GM20431 (cell line): ENCODE data around the gene FLT1.

Experiments
- in situ Hi-C: fragments of 300-500 bp; cut with MseI, MboI; formaldehyde crosslinking; loops from one replicate; pipeline ENCODE4 v1.15.0; 2020; ENCODE audit warnings: low sequenced_read_pairs; ENCODE audit not compliant: unreplicated experiment

FLT1 gene

DNA sequence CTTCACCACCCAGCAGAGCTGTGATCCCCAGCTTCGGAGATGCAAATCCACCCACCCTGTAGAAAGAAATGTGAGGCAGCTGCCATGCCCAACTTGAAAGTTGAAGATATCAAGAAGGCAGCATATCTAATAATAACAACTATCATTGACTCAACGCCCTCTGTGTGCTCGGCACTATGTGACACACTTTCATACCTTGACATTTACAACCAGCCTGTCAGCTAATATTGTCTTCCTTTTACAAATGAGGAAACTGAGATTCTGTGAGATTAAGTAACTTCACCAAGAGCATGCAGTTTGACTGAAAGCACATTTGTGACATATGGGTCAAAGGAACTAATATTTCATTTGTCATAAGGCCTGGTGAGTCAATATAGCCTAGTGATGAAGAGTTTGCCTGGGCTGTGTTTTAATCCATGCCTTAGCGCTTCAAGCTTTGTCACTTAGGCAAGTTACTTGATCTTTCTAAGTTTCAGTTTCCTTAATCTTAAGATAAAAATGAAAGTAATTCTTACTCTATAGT lies 137.0 kb downstream of the FLT1 start:
- in situ Hi-C loops: no loop called here

DNA sequence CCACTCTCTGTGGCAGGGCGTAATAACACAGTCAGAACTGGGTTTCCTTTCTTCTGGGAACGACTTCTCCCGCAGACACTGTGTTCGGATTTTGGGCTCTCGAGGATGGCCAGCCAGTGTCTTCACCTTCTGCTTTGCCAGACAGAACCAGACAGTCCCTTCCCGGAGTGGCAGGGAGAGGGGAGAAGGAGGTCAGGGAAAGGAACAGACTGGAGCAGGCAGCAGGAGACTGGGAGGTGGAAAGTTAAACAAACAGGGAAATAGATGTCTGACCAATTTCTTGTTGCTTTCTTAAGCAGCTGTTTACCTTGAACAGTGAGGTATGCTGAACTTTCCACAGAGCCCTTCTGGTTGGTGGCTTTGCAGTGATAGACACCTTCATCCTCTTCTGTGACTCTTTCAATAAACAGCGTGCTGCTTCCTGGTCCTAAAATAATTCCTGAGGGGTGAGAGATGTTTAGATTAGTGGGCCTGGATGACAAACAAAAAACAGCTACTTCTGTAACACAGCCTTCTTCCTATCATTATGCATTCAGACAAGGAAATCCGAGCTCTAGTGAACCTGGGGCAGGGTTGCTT lies 137.6 kb downstream of the FLT1 start:
- in situ Hi-C loops: no loop called here

DNA sequence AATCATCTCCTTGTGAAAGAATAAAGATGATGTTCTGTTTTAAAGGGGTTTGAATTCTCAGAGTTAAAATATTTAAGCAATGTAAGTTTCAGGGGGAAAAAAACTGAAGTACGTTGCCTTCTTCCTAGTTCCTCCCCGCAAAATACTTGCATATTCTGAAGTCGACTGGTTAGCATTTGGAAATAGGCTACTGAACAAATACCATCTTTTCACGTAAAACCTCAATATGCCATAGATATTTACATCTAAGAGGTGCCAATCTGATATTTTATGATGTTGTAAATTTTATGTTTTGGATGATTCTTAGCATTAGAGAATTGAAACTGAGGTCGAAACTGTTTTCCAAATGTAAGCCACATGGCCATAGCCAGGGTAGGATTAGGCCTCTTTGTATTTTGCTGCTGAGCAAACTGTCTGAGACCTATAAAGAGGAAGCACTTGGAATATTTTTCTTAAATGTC lies 138.3 kb downstream of the FLT1 start:
- in situ Hi-C loops: no loop called here

DNA sequence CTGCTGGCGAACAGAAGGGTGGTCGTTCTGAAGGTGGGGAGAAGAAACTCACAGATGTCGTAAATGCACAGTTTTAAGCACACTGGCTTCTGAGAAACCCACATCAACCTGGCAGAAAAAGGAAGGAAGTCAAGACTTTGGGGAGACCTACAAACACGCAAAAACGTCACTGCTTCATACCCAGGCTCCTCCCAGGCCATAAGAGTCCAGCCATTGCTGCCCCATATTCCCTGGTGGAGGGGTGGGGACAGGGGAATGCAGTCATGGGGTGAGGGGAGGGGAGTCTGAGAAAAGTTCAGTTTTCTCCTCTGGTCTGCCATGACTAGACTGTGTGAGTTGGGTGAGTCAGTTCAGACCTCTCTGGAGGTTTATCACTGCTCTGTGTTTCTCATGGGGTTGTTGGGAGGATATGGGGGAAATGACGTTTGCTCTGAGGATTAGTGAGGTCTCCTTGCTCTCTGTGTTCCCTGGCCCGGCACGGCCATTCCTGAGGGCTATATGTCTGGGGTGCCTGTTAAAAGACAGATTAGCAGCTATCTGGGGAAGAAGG lies 139.0 kb downstream of the FLT1 start:
- in situ Hi-C loops: no loop called here

DNA sequence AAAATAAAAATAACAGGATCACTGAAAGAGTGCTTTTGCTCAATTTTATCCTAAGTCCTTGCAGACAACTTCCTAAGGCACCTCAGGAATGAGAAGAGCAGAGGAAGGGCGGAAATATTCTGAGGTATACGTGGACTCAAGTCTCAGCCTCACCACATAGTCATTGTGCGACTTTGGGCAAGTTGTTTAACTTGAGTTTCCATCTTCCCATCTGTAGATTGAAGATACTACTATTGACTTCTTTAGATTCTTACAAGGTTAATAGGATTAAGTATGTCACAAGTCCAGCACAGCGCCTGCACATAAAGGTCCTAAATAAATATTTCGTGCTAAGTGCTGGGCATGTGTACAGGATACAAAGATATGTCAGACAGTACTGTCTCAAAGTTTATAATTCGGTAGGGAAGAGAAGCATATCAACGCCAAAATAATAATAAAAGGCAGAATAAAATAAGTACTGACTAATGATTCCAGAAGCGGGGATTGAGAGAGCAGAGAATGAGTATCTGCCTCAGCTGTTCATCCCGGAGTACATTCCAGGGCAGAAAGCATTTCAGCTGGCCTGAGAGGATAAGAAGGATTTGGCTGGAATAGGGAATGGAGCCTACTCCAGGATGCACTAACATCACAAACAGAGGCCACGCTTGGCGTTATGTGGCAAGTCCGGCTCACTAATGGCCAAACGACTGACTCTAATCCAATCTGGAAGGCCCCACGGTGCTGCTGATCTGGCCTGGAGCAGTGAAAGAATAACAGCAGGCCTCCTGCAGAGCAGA lies 139.7 kb downstream of the FLT1 start:
- in situ Hi-C loops: no loop called here

DNA sequence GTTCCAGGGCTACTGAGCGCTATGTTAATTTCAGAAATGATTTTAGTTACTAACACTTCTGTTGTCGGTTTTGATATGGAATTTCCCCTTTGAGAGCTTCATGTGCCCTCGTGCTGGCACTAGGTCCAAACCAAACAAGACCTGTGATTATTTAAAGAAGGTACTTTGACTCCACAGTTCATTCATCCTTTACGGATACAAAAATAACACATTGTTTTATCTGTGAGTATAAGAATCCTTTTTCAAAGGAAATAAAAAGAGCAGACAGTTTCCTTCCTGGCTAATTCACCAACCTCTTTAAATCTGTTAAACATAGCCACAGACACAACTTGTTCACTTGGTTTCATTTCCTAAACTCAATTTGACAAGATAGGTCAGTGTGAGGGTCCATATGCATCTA lies 141.2 kb downstream of the FLT1 start:
- in situ Hi-C loops: no loop called here

DNA sequence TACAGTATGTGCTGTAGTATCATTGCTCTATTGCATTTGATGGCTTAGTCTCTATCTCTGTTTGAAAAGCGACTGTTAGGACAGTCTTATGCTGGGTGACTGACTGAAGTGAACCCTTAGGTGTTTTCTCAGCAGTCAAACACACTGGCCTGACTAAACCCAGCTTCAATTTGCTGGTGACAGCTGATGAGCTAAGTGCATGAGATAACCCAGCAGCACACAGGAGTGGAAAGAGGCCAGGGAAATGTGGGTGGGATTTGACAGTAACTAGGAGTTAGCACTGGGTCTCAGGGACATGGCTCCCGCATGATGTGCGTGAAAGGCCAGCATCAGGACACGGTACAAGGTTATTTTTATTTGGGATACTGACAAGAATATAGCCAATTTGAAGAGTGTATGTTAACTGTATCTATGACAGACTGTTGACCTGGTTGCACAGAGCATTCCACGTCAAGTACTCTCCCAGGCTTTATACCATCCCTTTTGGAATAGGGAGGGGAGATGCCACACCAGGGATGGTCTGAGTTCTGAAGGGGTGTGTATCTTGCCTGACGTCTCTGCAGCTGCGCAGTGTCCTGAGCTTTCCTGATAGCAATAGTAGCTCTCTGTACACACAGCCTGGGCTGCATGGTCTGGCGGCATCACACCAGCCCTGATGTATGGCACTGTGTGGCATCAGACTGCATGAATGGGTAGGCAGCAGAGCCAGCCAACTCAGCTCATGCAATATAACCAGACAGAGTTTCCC lies 144.8 kb downstream of the FLT1 start:
- in situ Hi-C loops: no loop called here

DNA sequence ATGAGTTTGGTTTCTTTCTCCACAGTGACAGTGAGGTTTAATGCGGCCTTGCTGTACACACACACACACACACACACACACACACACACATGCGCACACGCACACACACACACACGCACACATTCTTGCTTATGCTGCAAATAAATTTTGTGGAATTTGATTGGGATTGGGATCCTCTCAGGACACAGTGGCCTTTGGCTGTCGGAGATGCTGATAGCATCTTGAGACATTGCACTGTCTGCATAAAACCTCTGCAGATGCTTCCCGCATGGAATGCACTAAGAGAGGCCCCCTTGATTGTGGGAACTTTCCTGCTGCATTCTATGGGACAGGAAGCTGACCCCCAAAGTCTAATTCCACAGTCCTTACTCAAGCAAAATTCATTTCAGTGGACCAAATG lies 145.6 kb downstream of the FLT1 start:
- in situ Hi-C loops: no loop called here

DNA sequence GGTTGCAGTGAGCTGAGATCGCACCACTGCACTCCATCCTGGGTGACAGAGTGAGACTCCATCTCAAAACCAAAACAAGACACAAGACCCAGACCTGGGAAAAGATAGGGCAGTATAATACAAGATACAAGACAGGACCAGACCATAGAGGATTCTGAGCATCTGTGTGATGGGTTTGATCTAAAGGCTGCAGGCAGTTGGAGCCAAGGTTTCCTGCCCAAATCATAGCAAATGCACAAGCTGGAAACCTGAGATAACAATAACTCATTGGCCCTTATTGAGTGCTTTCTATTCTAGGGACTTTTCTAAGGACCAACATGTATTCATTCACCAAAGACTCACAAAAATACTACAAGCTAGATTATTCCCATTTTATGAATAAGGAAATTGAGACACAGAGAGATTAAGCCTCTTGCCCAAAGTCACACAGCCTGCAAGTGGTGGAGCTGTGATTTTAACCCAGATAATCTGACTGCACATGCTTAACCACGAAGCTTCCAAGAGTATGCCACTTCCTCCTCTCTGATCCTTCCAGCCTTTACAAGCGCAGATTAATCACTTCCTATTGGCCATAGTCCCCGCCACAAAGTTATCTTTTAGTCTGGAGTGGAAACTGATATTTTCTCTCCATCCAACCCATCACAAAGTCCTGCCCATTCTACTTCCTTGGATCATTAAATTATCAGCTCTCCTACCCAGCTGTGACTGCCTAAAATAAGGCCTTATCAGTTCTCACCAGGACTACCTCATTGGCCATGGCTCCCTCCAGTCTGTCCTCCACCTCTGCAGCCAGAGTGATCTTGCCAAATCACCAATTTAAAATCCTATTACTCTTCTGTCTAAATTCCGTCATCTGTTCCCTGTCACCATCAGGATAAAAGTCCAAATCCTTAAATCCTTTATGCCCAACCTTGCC lies 147.2 kb downstream of the FLT1 start:
- in situ Hi-C loops: no loop called here

DNA sequence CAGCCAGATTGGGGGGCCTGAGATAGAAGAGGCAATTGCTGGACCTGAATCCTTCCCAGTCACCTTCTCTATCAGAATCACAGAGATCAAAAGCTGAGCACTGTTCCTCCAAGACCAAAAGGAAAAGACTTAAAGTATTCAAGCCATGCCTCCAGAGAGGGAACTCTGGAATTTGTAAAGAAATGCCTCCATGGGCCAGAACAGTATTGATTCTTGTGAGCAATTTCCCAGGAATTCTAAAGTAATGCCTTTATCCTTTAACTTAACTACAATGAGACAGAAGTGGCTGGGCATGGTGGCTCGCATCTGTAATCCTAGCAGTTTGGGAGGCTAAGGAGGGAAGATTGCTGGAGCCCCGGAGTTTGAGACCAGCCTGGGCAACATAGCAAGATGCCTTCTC lies 148.8 kb downstream of the FLT1 start:
- in situ Hi-C loops: no loop called here

DNA sequence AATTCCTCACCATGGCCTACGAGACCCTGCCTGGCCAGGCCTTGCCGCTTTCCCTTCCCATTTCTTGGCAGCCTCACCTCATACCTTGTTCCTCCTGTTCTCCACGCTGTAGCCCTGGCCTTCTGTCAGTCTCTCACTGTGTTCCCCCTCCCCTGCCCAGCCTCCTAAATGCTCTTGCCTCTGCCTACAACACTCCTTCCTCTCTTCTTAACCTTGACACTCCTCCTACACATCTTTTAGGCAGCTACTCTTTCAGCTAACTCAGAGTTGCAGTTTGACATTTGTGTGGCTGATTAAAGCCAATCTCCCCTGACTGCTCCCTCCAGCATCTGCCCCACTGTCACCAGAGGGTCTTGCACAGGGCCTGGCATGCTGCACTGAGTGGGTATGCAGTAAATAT lies 150.8 kb downstream of the FLT1 start:
- in situ Hi-C loops: no loop called here

DNA sequence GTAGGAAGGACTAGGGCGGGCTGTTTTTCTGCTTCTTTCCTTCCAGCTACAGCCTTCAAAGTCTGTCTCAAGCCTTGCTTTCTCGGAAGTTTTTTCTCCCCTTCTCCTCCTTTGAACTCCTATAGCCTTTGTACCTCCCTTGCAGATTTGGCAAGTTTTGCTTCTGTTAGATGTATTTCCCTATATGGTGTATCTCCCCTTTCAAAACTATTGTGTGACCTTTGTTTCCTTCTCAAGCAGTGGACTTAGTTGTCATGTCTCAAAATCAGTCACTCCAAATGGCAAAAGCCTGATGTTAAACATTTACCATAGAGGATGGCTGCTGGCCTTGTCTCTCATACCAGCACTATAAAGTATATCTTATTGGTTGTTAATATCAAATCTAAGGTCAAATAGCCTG lies 152.7 kb downstream of the FLT1 start:
- in situ Hi-C loops: no loop called here

DNA sequence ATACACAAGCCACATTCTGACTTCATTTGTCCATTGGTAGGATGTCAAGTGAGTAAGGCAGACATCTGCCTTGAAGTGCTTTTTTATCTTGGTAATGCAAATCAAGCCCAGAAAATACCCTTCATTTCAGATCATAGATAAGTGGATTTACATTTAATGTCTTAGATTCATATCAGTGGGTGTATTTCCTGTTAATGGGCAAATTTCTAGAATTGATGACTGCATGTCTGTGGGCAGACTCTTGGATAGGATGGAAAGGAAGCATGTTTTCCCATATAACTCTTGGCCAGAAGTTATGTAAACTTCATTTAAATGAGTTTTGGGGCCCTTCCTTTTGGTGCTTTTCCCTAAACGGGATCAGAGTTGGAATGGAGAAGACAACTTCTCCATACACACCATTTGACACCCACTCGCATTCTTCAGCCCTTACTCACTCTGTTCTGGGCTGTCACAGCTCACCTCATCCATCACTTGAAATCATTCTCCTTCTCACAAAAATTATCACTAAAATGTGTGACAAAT lies 154.6 kb downstream of the FLT1 start:
- in situ Hi-C loops: no loop called here

DNA sequence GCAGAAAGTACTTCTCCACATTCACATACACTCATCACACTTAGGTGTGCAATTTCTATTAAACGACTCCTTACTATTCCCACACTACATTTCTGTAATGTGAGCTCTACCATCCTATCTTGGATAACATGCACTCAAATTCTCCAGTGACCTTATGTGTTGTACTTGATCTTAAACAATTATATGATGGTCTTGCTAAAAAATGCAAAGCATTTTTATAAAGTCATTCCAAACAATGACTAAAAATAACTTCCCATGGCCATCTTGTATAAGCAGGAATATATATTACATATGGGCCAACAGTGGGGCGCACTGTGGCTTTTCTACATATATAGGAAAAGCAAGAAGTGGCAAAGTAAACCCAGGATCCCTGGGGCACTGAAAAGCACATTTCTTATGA lies 155.5 kb downstream of the FLT1 start:
- in situ Hi-C loops: no loop called here

DNA sequence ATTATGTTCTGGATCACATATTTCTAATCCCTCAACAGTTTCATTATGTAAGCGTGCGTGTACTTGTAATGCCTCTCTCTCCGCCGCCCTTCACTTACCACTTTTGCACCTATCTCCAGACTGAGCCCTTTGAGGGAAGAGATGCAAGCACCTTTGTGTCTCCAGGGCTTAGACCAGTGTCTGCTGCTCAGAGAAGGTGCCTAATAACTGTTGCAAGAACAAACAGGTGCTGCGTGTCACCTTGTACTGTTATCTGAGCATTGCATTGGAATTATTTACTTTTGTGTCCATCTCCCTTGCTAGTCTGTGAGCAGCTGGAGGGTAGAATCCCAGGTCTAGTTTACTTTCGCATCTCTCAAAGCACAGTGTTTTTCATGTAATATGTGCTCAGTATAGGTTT lies 156.2 kb downstream of the FLT1 start:
- in situ Hi-C loops: no loop called here

DNA sequence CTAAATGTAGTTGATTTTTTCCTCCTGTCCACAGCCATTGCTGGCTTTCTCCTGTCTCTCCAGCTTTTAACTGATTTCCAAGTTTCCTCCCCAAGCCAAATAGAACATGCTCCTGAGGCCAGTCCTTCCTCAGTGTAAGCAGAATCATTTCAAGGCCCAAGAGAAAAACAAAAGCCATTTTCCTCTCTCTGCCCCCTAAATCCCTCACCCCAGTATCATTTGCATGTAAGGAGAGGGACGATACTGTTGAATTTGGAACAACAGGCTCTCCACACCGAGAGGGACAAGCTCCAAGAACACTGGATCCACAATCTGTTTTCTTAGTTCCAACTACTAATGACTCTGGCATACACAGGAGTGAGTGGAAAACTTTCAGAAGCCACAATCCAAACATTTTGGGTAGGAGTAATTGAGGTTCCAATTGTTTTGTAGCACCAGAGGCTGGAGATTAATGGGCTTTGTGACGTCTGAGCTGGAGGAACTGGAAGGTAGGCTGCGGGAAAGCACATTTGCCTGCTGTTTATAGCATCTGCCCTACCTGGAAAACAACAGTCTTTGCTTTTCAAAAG lies 156.8 kb downstream of the FLT1 start:
- in situ Hi-C loops: no loop called here

DNA sequence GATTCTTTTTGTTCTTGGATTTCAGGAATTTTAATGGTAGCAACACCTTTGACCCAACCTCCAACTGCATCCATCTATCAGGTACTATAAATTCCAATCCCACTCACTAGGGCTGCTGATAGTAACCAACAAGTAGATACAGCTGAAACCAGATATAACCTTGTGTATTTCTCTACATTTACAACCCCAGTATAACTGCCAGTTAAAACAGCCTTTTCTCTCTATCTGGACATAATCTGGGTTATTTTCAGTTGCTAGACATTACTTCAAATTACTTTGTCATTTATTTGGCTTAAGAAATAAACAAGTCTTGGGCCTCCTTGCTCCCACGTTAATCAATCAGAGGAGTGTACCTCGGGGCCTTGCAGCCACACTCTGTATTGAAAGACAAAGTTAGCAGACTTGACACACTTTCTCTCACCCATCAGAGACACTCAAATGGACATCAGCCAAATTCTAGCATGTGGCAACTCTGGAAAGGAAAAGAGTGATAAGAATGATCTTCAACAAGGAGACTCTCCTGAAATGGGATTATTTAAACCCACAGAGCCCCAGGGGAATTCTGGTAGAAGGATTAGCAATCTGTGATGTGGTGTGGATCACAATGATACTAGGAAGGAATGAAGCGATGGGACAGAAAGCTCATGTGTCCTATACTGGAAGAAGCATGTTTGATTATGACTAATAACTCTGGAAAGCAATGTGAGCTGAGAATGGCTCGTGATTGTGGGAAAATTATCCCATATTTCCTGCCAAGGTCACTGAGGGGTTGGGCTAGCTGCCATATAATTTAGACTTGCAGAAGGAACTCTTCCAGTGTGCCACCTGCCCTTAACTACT lies 157.5 kb downstream of the FLT1 start:
- in situ Hi-C loops: no loop called here

DNA sequence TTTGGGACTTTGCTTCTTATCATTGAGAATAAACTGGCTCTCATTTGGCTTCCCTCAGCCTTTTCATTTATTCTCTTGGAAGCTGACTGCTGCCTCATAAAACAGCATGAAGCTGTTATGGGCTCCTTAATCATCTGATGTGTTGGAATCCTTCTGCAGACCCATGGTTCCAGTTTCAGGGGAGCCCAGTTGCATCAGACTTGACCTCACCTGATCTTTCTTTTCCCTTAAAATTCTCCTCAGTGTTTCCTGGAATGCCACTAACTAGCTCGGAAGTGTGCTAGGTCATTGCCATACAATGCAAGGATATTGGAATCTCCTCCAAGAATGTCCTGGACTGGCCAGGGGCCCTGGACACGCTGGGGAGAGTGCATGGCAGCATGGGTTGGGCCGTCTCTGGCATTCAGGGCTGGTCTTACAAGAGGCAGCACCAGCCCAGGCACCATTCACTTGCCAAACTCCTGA lies 158.7 kb downstream of the FLT1 start:
- in situ Hi-C loops: no loop called here
